DMS153 treated with DMSO at 0.1 percent for 48 hours (cell line): Measurements from ENCODE around the gene ASIC2.

Experiments used
- DNase-seq: peaks from one replicate; lab custom pipeline; 2025; ENCODE audit not compliant: unreplicated experiment; lab: John Stamatoyannopoulos, UW

The ASIC2 gene

GRCh38 chr17:33164169-33164881 is 128.8 kb downstream of the ASIC2 start:
- DNase-seq: no peak

GRCh38 chr17:33163533-33164168 is 129.4 kb downstream of the ASIC2 start:
- DNase-seq: no peak

DNA sequence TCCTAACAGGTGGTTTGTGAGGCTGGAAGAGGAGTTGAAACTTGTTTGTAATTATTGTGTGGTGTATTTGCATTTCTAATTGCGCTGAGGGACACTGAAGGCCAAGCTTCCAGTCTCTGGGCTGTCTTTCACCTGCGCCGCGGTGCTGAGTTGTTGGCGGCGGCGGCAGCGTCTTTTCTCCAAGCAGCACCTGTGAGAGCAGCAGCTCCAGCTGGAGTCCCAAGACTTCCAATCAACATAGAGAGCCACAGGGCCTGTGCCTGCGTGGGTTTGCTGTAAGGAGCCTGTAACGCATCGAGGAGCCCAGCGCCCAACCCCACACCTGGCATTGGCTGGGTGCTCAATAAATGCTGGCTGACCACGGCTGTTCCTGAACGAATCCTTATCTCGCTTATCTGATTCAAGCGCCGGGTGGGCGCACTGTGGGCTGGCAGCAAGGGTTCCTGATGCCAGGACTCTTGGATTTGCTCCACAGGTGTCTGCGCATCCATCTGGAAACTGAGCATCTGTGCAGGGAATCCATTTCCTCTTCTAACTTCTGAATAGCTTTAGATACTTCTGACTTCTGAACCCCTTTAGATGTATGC is 138.1 kb downstream of the ASIC2 start:
- DNase-seq: no peak

- DNase-seq: no peak
Measured at GRCh38 chr17:33152783-33153182, 140.3 kb downstream of the ASIC2 start.

GRCh38 chr17:33151565-33151964 is 141.5 kb downstream of the ASIC2 start:
- DNase-seq: no peak

DNA sequence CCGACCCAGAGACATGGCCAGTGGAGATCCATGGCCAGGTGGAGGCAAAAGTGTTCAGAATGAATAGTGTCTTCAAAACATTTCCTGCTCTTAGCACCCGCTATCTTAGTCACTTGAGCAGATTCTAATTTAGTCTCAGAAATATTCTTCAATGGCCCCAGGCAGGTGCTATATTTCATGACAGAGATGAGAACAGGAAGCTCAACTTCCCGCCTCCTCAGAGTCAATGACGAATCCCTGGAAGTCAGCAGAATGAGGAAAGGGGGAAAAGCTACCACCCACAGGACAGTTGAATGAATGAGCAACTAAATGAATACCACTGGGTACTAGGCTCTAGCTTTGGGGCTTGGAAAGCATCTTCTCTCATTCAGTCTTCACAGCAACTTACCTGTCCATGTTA is 147.2 kb downstream of the ASIC2 start:
- no peak for DNase-seq

DNA sequence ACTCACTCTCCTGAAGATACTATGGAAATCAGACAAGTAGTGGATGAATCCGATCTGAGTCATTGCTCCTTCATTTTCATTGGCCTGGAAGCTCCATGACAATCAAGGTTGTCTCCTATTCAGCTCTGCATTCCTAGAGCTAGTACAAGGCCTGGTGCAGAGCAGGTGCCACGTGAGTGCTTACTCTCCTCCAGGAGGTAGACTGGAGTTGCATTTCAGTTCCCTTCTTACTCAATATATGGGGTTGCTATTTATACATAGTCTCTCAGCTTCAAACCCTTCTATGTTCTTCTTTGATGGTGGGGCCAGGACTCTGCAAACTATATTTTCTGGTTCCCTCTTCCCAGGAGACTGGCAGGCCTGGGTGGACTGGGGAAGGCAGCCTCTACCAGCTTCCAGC is 148.3 kb downstream of the ASIC2 start:
- no peak for DNase-seq

DNA sequence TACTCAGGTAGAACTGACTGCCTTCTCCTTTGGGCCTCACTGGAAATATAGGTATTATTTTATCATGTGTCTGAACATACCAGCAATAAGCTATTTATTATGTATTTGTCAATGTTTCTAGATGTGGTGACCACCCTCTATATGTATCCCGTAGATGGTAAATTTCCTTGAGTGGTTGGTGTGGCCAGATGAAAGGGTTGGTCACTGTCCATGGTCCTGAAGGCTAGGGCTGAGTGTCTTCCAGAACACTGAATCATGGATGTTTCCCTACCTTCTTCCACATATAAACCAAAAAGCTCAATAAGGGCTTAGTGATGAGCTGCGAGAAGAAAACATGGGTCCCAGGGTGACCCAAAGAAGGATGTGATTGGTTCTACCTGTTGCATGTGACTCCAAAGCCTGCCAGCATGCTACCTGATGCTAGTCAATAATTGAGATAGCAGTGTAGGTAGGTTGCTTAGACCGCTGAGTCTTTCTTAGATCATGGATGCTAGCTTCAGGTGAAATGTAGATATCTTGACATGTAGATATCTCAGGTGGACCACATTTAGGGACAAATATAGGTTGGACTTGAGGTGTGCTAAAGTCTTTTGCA is 150.3 kb downstream of the ASIC2 start:
- DNase-seq: no peak

DNA sequence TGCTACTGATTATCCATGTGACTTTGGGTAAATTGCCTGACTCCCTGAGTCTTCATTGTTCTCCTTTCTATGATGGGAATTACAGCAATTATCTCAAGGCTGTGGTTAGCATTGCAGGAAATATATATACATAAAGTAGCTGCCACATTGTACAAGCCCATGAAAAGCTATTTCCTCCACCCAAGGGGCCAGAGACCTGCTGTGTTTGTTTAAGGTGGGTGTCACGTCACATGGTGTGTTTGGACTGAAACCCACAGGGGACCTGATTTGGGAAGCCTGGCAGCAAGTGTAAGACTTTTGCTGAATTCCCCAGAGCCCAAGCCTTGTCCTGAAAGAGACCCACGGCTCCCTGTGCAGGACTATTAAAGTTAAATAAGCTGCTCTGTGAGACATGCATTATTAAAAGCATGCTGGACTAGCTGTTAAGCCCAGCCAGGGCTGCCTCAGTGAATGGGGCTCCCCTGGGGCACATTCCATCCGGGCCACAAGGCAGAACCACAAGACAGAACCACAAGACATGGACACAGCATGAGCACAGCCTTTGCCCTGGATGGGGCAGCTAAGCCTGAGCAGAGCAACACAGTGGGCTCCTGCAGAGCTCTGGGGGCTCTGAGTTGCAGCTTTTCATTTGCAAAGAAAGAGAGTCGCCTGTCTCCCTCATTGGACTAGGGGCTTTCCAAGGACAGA is 152.5 kb downstream of the ASIC2 start:
- DNase-seq: peak; percentile 69

DNA sequence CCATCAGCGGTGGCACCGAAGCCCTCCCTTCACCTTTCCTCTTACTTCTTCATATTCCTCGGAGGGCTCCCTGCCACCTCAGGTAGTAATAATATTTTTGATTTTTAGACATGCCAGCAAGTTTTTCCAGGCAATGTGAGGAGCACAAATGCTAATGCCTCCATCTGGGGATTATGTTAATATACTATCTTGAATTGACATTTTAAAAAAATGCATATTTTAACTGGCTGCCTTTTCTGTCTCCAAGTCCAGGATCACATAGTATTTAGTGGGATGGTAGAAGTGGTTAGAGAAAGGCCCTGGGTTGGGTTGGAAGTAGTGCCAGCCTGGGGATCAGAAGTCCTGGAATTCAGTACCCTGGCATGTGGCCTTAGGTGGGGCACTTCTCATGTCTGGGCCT is 154.5 kb downstream of the ASIC2 start:
- no peak for DNase-seq

- peak; percentile 39 for DNase-seq
Measured at GRCh38 chr17:33137426-33137825, 155.7 kb downstream of the ASIC2 start.

DNA sequence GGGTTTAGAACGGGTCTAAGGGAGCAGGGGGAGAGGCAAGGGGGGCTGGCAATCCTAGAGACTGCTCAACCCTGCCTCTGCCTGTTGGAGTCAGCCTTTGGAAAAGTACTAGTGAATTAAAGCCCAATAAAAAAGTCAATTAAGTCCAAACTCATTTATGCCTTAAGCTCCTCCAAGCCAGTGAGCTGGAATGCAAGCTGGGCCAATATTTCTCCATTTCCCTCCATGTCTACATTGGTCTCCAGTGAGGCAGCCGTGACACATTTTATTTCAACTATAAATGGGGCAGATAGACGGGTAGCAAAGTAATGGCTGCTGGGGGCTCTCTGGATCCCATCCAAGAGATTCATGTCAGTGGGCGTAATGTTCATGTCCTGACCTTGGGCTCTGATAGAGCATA is 157.4 kb downstream of the ASIC2 start:
- DNase-seq: no peak

DNA sequence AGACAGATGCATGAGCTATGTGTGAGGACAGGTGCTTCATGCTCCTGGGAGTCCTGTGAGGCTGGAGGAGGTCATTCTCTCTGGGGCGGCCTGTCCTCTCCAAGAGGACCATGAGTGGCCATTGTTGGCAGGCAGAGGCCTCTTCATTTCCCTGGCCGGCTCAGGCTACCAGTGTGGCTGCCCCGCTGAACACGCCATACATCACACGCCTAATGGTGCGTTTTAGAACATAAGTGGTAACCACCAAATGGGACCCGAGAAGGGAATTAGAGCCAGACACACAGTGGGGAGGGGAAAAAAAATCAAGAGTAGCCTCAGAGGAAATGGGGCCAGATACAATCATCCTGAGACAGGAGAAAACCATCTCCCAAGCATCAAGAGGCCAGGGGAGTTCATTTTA is 161.5 kb downstream of the ASIC2 start:
- peak; percentile 31 for DNase-seq

DNA sequence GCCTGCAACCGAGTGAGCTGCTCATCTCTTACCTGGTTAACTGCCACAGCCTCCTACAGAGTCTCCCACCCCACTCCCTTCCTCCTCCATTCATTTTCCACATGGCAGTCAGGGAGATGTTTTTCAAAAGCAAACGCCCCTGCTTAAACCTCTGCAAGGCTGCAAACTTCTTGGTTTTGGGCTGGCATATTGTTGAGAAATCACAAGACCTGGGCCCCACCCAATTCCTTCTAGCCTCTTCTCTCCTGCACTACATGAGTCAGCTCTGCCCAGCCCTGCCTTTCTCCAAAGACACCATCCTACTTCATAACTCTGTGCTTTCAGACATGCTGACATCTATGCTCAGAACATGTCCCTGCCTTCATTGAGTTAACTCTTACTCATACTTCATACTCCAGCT is 165.4 kb downstream of the ASIC2 start:
- DNase-seq: no peak

GRCh38 chr17:33126086-33126485 is 167.0 kb downstream of the ASIC2 start:
- DNase-seq: no peak

- no peak for DNase-seq
Measured at GRCh38 chr17:33125552-33125950, 167.5 kb downstream of the ASIC2 start.

- DNase-seq: no peak
Measured at GRCh38 chr17:33124871-33125551, 168.1 kb downstream of the ASIC2 start.

GRCh38 chr17:33124185-33124584 is 168.9 kb downstream of the ASIC2 start:
- DNase-seq: no peak

- DNase-seq: no peak
Measured at GRCh38 chr17:33121756-33122155, 171.3 kb downstream of the ASIC2 start.

- no peak for DNase-seq
Measured at GRCh38 chr17:33121272-33121671, 171.8 kb downstream of the ASIC2 start.

GRCh38 chr17:33120103-33120502 is 173.0 kb downstream of the ASIC2 start:
- DNase-seq: no peak
